Measurements from ENCODE around the gene PADI1.
"Not testable (repeated sequence)": the region's sequence is repeated elsewhere in the genome, so short reads cannot be mapped to it uniquely, and the experiment has no call there.

- not testable (repeated sequence) for TF ChIP-seq CTCF (IDR thresholded peaks at IDR 0.05; ENCODE audit: insufficient read depth, low read length); GABPA (IDR thresholded peaks at IDR 0.05; ENCODE audit: low read depth); REST (IDR thresholded peaks at IDR 0.05; ENCODE audit: insufficient replicate concordance, low read depth)
These were observed 36.8 kb downstream of the PADI1 start for GRCh38 chr1:17241780-17242074.

Data from HL-60 (cell line).